GM23338 (cell line): ENCODE results near the gene TDRD1. TPM values are rescaled to one million over a fixed set of nuclear protein-coding genes. Genes with fewer than 3 reads are reported as not detected.
"Not testable (repeated sequence)": the region's sequence is repeated elsewhere in the genome, so short reads cannot be mapped to it uniquely, and the experiment has no call there.

Experiments
- ATAC-seq: fragments of 200-7000 bp; cut with Tn5 transposase; 3 replicates; pipeline ENCODE4 v1.9.1; 2020
- DNase-seq: peaks from one replicate; pipeline ENCODE4 v3.0.0-alpha.2; 2015; ENCODE audit warnings: low spot score
- H2AFZ ChIP-seq: fragments of 200-600 bp; sonication (generic); 2 replicates; pipeline ENCODE4 v1.8.0; 2016; ENCODE audit warnings: antibody characterized with exemption, mild to moderate bottlenecking, moderate library complexity
- H3F3A ChIP-seq: fragments of 200-600 bp; sonication (generic); replicated peaks from 2 replicates; pipeline ENCODE4 v1.8.0; 2017; ENCODE audit warnings: antibody characterized with exemption, mixed run types, low read depth
- H3K27ac ChIP-seq: fragments of 200-600 bp; sonication (generic); 2 replicates; pipeline ENCODE4 v1.6.1; 2016; ENCODE audit warnings: low read depth
- H3K27me3 ChIP-seq: fragments of 200-600 bp; sonication (generic); 2 replicates; pipeline ENCODE4 v1.8.0; 2016; ENCODE audit warnings: mild to moderate bottlenecking, mixed run types, moderate library complexity; ENCODE audit not compliant: insufficient read depth
- H3K36me3 ChIP-seq: fragments of 200-600 bp; sonication (generic); 2 replicates; pipeline ENCODE4 v1.8.0; 2016; ENCODE audit warnings: mild to moderate bottlenecking; ENCODE audit not compliant: insufficient read depth
- H3K4me1 ChIP-seq: fragments of 200-600 bp; sonication (generic); 2 replicates; pipeline ENCODE4 v1.8.0; 2016; ENCODE audit warnings: mild to moderate bottlenecking, moderate library complexity; ENCODE audit not compliant: insufficient read depth
- H3K4me2 ChIP-seq: fragments of 200-600 bp; sonication (generic); 2 replicates; pipeline ENCODE4 v1.7.1; 2017; ENCODE audit warnings: mixed run types
- H3K4me3 ChIP-seq: fragments of 200-600 bp; sonication (generic); 2 replicates; pipeline ENCODE4 v1.6.1; 2016; ENCODE audit warnings: mixed run types
- H3K79me2 ChIP-seq: fragments of 200-600 bp; sonication (generic); replicated peaks from 2 replicates; pipeline ENCODE4 v1.8.0; 2017; ENCODE audit warnings: mild to moderate bottlenecking; ENCODE audit not compliant: insufficient read depth
- H3K9me2 ChIP-seq: fragments of 200-600 bp; sonication (generic); 2 replicates; pipeline ENCODE4 v1.8.0; 2017; ENCODE audit not compliant: insufficient read depth
- H4K20me1 ChIP-seq: fragments of 200-600 bp; sonication (generic); replicated peaks from 2 replicates; pipeline ENCODE4 v1.8.0; 2017; ENCODE audit warnings: mild to moderate bottlenecking; ENCODE audit not compliant: insufficient read depth
- H3K27ac Mint-ChIP-seq: 2 replicates; pipeline ENCODE4 v1.8.0; 2020; ENCODE audit warnings: inconsistent platforms, mild to moderate bottlenecking, moderate library complexity, mixed read lengths
- H3K27me3 Mint-ChIP-seq: 3 replicates; pipeline ENCODE4 v1.8.0; 2022; ENCODE audit warnings: low read depth, mild to moderate bottlenecking, moderate library complexity, mixed read lengths, inconsistent platforms; ENCODE audit not compliant: insufficient read depth, poor library complexity
- H3K36me3 Mint-ChIP-seq: 3 replicates; pipeline ENCODE4 v1.8.0; 2021; ENCODE audit warnings: low read depth, mild to moderate bottlenecking, inconsistent platforms, moderate library complexity, mixed read lengths
- H3K4me1 Mint-ChIP-seq: 3 replicates; pipeline ENCODE4 v1.8.0; 2020; ENCODE audit warnings: mild to moderate bottlenecking, inconsistent platforms, mixed read lengths
- H3K4me3 Mint-ChIP-seq: 3 replicates; pipeline ENCODE4 v1.8.0; 2021; ENCODE audit warnings: moderate library complexity, mild to moderate bottlenecking, inconsistent platforms, mixed read lengths
- H3K9me3 Mint-ChIP-seq: 3 replicates; pipeline ENCODE4 v1.8.0; 2020; ENCODE audit warnings: moderate library complexity, mild to moderate bottlenecking, inconsistent platforms, mixed read lengths
- CREB1 ChIP-seq: fragments of 250-450 bp; sonication (Bioruptor Pico); IDR thresholded peaks from 2 replicates; pipeline ENCODE4 v1.5.0; 2020; ENCODE audit warnings: low read depth, mild to moderate bottlenecking, moderate library complexity
- EZH2 ChIP-seq: fragments of 200-600 bp; sonication (generic); IDR thresholded peaks from one replicate; pipeline ENCODE4 v1.8.0; 2017; ENCODE audit warnings: antibody characterized with exemption, mild to moderate bottlenecking, low read depth; ENCODE audit not compliant: unreplicated experiment
- JUNB ChIP-seq: IDR thresholded peaks from one replicate; pipeline ENCODE4 v1.6.1; 2016; ENCODE audit warnings: antibody characterized with exemption; ENCODE audit not compliant: unreplicated experiment
- NANOG ChIP-seq: IDR thresholded peaks from 2 replicates; pipeline ENCODE4 v1.6.1; 2016; ENCODE audit warnings: antibody characterized with exemption, borderline replicate concordance
- POLR2AphosphoS5 ChIP-seq: IDR thresholded peaks from 2 replicates; pipeline ENCODE4 v1.6.1; 2016; ENCODE audit warnings: antibody characterized with exemption, low read depth
- STAT1 ChIP-seq: IDR thresholded peaks from one replicate; pipeline ENCODE4 v1.6.1; 2016; ENCODE audit warnings: antibody characterized with exemption; ENCODE audit not compliant: unreplicated experiment
- ZNF114 ChIP-seq: fragments of 250-450 bp; sonication (Bioruptor Pico); IDR thresholded peaks from 2 replicates; pipeline ENCODE4 v1.5.0; 2020; ENCODE audit warnings: mild to moderate bottlenecking, moderate library complexity
- ZNF331 ChIP-seq: fragments of 250-450 bp; sonication (Bioruptor Pico); IDR thresholded peaks from 2 replicates; pipeline ENCODE4 v1.5.0; 2020; ENCODE audit warnings: low read depth, mild to moderate bottlenecking, moderate library complexity
- polyA plus RNA-seq: library from polyadenylated mRNA; unstranded; fragments of >200 nt; fragmentation: Nextera tagmentation; extraction: Ambion mirVana; gene quantifications from 2 replicates; pipeline ENCODE4 v1.2.1, GENCODE V29; 2016
- total RNA-seq: library from RNA; depleted of rRNA; stranded (reverse); fragments of >200 nt; shearing (Covaris generic); gene quantifications from 2 replicates; pipeline ENCODE4 v1.2.3, GENCODE V29; 2014
- TF ChIP-seq, protein P1 (sequence below), 2 experiments: fragments of 200-600 bp in 1 of 2; sonication (generic) in 1 of 2; conservative IDR thresholded peaks; 2 replicates each; pipeline versions ENCODE4 v1.5.1 to v1.6.1; 2016 to 2017; ENCODE audit warnings: antibody characterized with exemption in 2 of 2, low read depth in 2 of 2, mild to moderate bottlenecking in 2 of 2, moderate library complexity in 1 of 2
- TF ChIP-seq, protein P2 (sequence below): IDR thresholded peaks from one replicate; pipeline ENCODE4 v1.6.1; 2018; ENCODE audit warnings: antibody characterized with exemption; ENCODE audit not compliant: unreplicated experiment
- TF ChIP-seq, protein P3 (sequence below): IDR thresholded peaks from 2 replicates; pipeline ENCODE4 v1.6.1; 2016; ENCODE audit warnings: antibody characterized with exemption

TDRD1 gene
- total and polyA plus RNA-seq, 2 experiments from 2014 or later, result 0.52 to 1.5 TPM

DNA sequence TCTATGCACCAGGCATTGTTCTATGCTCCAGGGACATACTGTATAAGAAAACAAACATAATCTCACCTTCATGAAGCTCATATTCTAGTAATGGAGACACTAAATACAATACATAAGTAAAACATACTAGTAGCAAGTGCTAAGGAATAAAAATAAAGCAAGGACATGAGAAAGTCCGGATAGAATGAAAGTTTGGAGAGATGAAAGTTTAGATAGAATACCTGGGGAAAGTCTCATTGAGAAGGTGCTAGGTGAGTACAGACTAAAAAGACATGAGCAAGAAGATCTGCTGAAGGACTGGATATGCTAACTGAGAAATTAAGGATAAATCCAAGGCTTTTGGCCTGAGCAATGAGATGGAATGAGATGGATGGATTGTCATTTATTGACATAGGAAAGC is 39.1 kb upstream of the TDRD1 start:
- Mint-ChIP-seq H3K27me3 (no peaks in the 10 kb centered on the region), H3K36me3 (peaks cover 18% of the 10 kb centered on the region; the same call in 2 of the 3 replicates), H3K4me1 (no peaks in the 10 kb centered on the region), H3K4me3 (no peak overlapping the region), H3K27ac (no peak overlapping the region), H3K9me3 (no peaks in the 10 kb centered on the region)
- H3K4me3 ChIP-seq, result no peak overlapping the region
- H3K9me2 ChIP-seq, result no peaks in the 10 kb centered on the region
- H3F3A ChIP-seq, result no peaks in the 10 kb centered on the region
- no peak overlapping the region for H3K27ac ChIP-seq
- H3K79me2 ChIP-seq, result no peaks in the 10 kb centered on the region
- H4K20me1 ChIP-seq, result no peaks in the 10 kb centered on the region; the same call in 1 of the 2 replicates
- H2AFZ ChIP-seq, result no peak overlapping the region
- H3K27me3 ChIP-seq, result no peaks in the 10 kb centered on the region
- TF ChIP-seq, protein P1, sequence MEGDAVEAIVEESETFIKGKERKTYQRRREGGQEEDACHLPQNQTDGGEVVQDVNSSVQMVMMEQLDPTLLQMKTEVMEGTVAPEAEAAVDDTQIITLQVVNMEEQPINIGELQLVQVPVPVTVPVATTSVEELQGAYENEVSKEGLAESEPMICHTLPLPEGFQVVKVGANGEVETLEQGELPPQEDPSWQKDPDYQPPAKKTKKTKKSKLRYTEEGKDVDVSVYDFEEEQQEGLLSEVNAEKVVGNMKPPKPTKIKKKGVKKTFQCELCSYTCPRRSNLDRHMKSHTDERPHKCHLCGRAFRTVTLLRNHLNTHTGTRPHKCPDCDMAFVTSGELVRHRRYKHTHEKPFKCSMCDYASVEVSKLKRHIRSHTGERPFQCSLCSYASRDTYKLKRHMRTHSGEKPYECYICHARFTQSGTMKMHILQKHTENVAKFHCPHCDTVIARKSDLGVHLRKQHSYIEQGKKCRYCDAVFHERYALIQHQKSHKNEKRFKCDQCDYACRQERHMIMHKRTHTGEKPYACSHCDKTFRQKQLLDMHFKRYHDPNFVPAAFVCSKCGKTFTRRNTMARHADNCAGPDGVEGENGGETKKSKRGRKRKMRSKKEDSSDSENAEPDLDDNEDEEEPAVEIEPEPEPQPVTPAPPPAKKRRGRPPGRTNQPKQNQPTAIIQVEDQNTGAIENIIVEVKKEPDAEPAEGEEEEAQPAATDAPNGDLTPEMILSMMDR (conservative IDR thresholded peaks at IDR 0.05; ENCODE audit: low read depth in 2 of 2), result no peak
- TF ChIP-seq EZH2, result no peak
- no peak for TF ChIP-seq POLR2AphosphoS5
- TF ChIP-seq STAT1, result no peak
- no peak for TF ChIP-seq JUNB
- no peak for TF ChIP-seq CREB1 (CRISPR knock-in tag)
- ATAC-seq, result no peak
- peaks cover 11% of the 10 kb centered on the region for H3K36me3 ChIP-seq
- DNase-seq, result no peak
- H3K4me1 ChIP-seq, result no peaks in the 10 kb centered on the region
- H3K4me2 ChIP-seq, result no peak overlapping the region

DNA sequence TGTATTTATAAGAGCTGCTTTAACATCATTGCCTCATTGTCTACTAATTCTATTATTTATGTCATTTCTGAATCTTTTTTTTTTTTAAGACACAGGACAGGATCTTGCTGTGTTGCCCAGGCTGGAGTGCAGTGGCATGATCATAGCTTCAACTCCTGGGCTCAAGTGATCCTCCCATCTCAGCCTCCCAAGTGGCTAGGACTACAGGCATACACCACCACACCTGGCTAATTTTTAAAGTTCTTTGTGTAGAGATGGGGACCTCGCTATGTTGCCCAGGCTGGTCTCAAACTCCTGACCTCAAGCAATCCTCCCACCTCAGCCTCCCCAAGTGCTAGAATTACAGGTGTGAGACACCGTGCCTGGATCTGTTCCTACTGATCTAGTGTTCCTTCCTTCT is 38.3 kb upstream of the TDRD1 start:
- not testable (repeated sequence) for H3K4me1 Mint-ChIP-seq, H4K20me1 ChIP-seq, H3K27ac ChIP-seq, H3K27ac Mint-ChIP-seq, H3K4me3 Mint-ChIP-seq, ATAC-seq, H3K4me2 ChIP-seq, H3K9me2 ChIP-seq, H2AFZ ChIP-seq, H3K27me3 ChIP-seq, H3K79me2 ChIP-seq, H3K4me1 ChIP-seq, H3K4me3 ChIP-seq, DNase-seq, H3K9me3 Mint-ChIP-seq, H3F3A ChIP-seq, H3K27me3 Mint-ChIP-seq
- H3K36me3 Mint-ChIP-seq, result peaks cover 15% of the 10 kb centered on the region; the same call in 2 of the 3 replicates
- H3K36me3 ChIP-seq, result peaks cover 11% of the 10 kb centered on the region

DNA sequence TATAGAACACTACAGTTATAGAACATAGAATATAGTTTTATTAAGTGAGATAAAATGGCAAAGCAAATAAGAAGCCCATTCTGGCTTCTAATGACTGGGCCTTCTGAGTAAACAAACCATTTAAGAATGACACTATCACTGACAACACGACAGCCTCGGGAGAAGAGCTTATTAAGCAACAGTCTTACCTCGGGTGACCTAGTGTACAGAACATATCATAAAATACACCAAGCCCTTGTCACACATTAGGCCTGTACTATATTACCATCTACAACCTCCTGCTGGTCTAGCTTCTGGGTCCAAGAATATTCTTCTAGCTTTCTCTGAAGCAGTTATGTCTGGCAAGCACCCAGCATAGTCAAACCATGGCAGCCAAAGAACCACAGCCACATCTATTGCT is 37.1 kb upstream of the TDRD1 start:
- no peak for DNase-seq
- H3K36me3 ChIP-seq, result peaks cover 11% of the 10 kb centered on the region
- no peaks in the 10 kb centered on the region for H3K27me3 Mint-ChIP-seq
- no peaks in the 10 kb centered on the region for H3K9me2 ChIP-seq
- ATAC-seq, result no peak
- H3K27ac Mint-ChIP-seq, result no peak overlapping the region
- no peaks in the 10 kb centered on the region for H3K4me1 ChIP-seq
- H3K4me2 ChIP-seq, result no peak overlapping the region
- no peaks in the 10 kb centered on the region for H3K79me2 ChIP-seq
- H3K27ac ChIP-seq, result no peak overlapping the region
- H3K4me3 Mint-ChIP-seq, result no peak overlapping the region
- no peaks in the 10 kb centered on the region for H3K9me3 Mint-ChIP-seq
- no peaks in the 10 kb centered on the region for H3F3A ChIP-seq
- H2AFZ ChIP-seq, result no peak overlapping the region
- no peaks in the 10 kb centered on the region for H3K4me1 Mint-ChIP-seq
- no peaks in the 10 kb centered on the region for H4K20me1 ChIP-seq
- H3K4me3 ChIP-seq, result no peak overlapping the region
- H3K27me3 ChIP-seq, result no peaks in the 10 kb centered on the region
- peaks cover 13% of the 10 kb centered on the region; the same call in 2 of the 3 replicates for H3K36me3 Mint-ChIP-seq
- TF ChIP-seq ZNF114 (CRISPR knock-in tag) (no peak), ZNF331 (no peak), NANOG (no peak), JUNB (no peak), POLR2AphosphoS5 (no peak), CREB1 (CRISPR knock-in tag) (no peak), EZH2 (no peak), STAT1 (no peak)
- TF ChIP-seq, protein P2, sequence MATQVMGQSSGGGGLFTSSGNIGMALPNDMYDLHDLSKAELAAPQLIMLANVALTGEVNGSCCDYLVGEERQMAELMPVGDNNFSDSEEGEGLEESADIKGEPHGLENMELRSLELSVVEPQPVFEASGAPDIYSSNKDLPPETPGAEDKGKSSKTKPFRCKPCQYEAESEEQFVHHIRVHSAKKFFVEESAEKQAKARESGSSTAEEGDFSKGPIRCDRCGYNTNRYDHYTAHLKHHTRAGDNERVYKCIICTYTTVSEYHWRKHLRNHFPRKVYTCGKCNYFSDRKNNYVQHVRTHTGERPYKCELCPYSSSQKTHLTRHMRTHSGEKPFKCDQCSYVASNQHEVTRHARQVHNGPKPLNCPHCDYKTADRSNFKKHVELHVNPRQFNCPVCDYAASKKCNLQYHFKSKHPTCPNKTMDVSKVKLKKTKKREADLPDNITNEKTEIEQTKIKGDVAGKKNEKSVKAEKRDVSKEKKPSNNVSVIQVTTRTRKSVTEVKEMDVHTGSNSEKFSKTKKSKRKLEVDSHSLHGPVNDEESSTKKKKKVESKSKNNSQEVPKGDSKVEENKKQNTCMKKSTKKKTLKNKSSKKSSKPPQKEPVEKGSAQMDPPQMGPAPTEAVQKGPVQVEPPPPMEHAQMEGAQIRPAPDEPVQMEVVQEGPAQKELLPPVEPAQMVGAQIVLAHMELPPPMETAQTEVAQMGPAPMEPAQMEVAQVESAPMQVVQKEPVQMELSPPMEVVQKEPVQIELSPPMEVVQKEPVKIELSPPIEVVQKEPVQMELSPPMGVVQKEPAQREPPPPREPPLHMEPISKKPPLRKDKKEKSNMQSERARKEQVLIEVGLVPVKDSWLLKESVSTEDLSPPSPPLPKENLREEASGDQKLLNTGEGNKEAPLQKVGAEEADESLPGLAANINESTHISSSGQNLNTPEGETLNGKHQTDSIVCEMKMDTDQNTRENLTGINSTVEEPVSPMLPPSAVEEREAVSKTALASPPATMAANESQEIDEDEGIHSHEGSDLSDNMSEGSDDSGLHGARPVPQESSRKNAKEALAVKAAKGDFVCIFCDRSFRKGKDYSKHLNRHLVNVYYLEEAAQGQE, result no peak
- TF ChIP-seq, protein P1 (conservative IDR thresholded peaks at IDR 0.05; ENCODE audit: low read depth in 2 of 2), result no peak
- TF ChIP-seq, protein P3, sequence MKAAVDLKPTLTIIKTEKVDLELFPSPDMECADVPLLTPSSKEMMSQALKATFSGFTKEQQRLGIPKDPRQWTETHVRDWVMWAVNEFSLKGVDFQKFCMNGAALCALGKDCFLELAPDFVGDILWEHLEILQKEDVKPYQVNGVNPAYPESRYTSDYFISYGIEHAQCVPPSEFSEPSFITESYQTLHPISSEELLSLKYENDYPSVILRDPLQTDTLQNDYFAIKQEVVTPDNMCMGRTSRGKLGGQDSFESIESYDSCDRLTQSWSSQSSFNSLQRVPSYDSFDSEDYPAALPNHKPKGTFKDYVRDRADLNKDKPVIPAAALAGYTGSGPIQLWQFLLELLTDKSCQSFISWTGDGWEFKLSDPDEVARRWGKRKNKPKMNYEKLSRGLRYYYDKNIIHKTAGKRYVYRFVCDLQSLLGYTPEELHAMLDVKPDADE, result no peak
